IMR-90 (cell line): ENCODE results near the gene TMEM14A. TPM values are rescaled to one million over a fixed set of nuclear protein-coding genes. Genes with fewer than 3 reads are reported as not detected.
A peak's percentile ranks its signal among the peaks of the same experiment; 100 is the strongest.

ENCODE experiments used
- ATAC-seq: fragments of 200-7000 bp; cut with Tn5 transposase; 2 replicates; pipeline ENCODE4 v1.9.1; 2020; ENCODE audit warnings: low read depth, mild to moderate bottlenecking, moderate library complexity
- BruUV-seq: library from RNA; stranded (reverse); fragments of 400-500 nt; replicated peaks from 2 replicates; lab custom pipeline; 2021; lab: Mats Ljungman, UMichigan
- CTCF ChIA-PET: fragments of 300-600 bp; formaldehyde crosslinking; extraction: SDS; loops from one replicate; lab custom pipeline; 2021; ENCODE audit warnings: antibody characterized with exemption; lab: Yijun Ruan, JAX
- POLR2A ChIA-PET: fragments of 300-600 bp; sonication (Branson Sonifier 250); formaldehyde crosslinking; loops from one replicate; lab custom pipeline; 2022; ENCODE audit warnings: antibody characterized with exemption; ENCODE audit not compliant: unreplicated experiment; lab: Charles Lee
- DNase-seq: peaks from one replicate; pipeline ENCODE4 v3.0.0; 2013
- H2AFZ ChIP-seq: replicated peaks from 2 replicates; pipeline ENCODE3; 2013; ENCODE audit warnings: low read length, mild to moderate bottlenecking; ENCODE audit not compliant: poor library complexity
- H2AK5ac ChIP-seq: 2 replicates; pipeline ENCODE4 v1.6.1; 2013; ENCODE audit warnings: low read depth, low read length, inconsistent platforms
- H2AK9ac ChIP-seq: replicated peaks from 2 replicates; pipeline ENCODE3; 2013; ENCODE audit warnings: mild to moderate bottlenecking, low read depth, low read length, moderate library complexity; ENCODE audit not compliant: poor library complexity
- H2BK120ac ChIP-seq: 2 replicates; pipeline ENCODE4 v1.6.1; 2013; ENCODE audit warnings: low read depth, low read length, inconsistent platforms
- H2BK15ac ChIP-seq: 3 replicates; pipeline ENCODE4 v1.6.1; 2013; ENCODE audit warnings: low read depth, low read length, inconsistent platforms
- H2BK20ac ChIP-seq: 2 replicates; pipeline ENCODE4 v1.6.1; 2013; ENCODE audit warnings: low read depth, mild to moderate bottlenecking, inconsistent platforms, low read length, moderate library complexity
- H2BK5ac ChIP-seq: 2 replicates; pipeline ENCODE4 v1.6.1; 2013; ENCODE audit warnings: mild to moderate bottlenecking, low read depth, low read length, inconsistent platforms; ENCODE audit not compliant: poor library complexity, severe bottlenecking
- H3K14ac ChIP-seq: replicated peaks from 2 replicates; pipeline ENCODE4 v1.6.1; 2013; ENCODE audit warnings: low read depth, low read length, inconsistent platforms
- H3K18ac ChIP-seq: 2 replicates; pipeline ENCODE4 v1.6.1; 2013; ENCODE audit warnings: low read depth, low read length, control low read depth
- H3K23ac ChIP-seq: 2 replicates; pipeline ENCODE4 v1.6.1; 2013; ENCODE audit warnings: low read depth, low read length, inconsistent platforms
- H3K27ac ChIP-seq: 2 replicates; pipeline ENCODE4 v1.5.1; 2013; ENCODE audit warnings: mild to moderate bottlenecking, control low read depth, low read length; ENCODE audit not compliant: insufficient read depth
- H3K27me3 ChIP-seq: 2 replicates; pipeline ENCODE4 v1.6.1; 2013; ENCODE audit warnings: low read length; ENCODE audit not compliant: control insufficient read depth, insufficient read depth
- H3K36me3 ChIP-seq: 2 replicates; pipeline ENCODE4 v1.6.1; 2013; ENCODE audit warnings: low read length, mixed read lengths; ENCODE audit not compliant: control insufficient read depth, insufficient read depth
- H3K4ac ChIP-seq: 2 replicates; pipeline ENCODE4 v1.6.1; 2013; ENCODE audit warnings: low read depth, low read length, inconsistent platforms
- H3K4me1 ChIP-seq: 2 replicates; pipeline ENCODE4 v1.6.1; 2013; ENCODE audit warnings: low read length, mixed read lengths; ENCODE audit not compliant: control insufficient read depth, insufficient read depth
- H3K4me2 ChIP-seq: 2 replicates; pipeline ENCODE4 v1.6.1; 2013; ENCODE audit warnings: low read depth, mild to moderate bottlenecking, control low read depth, low read length, moderate library complexity
- H3K4me3 ChIP-seq: 2 replicates; pipeline ENCODE4 v1.5.1; 2013; ENCODE audit warnings: low read depth, mild to moderate bottlenecking, control low read depth, low read length, moderate library complexity; ENCODE audit not compliant: insufficient read depth
- H3K56ac ChIP-seq: 2 replicates; pipeline ENCODE4 v1.6.1; 2013; ENCODE audit warnings: low read length, inconsistent platforms; ENCODE audit not compliant: insufficient read depth; ENCODE audit errors: extremely low read depth
- H3K79me1 ChIP-seq, 2 experiments: 2 replicates each; pipeline ENCODE4 v1.6.1; 2013; ENCODE audit warnings: low read length in 2 of 2, inconsistent platforms in 1 of 2, low read depth in 1 of 2
- H3K9ac ChIP-seq: 2 replicates; pipeline ENCODE4 v1.6.1; 2013; ENCODE audit warnings: low read depth, low read length, control low read depth
- H3K9me1 ChIP-seq: 2 replicates; pipeline ENCODE4 v1.6.1; 2013; ENCODE audit warnings: low read length, inconsistent platforms; ENCODE audit not compliant: insufficient read depth
- H3K9me3 ChIP-seq: 2 replicates; pipeline ENCODE4 v1.6.1; 2013; ENCODE audit warnings: low read length; ENCODE audit not compliant: control insufficient read depth, insufficient read depth
- H4K20me1 ChIP-seq: 2 replicates; pipeline ENCODE4 v1.6.1; 2013; ENCODE audit warnings: low read length, inconsistent platforms; ENCODE audit not compliant: insufficient read depth
- H4K5ac ChIP-seq: 2 replicates; pipeline ENCODE4 v1.6.1; 2013; ENCODE audit warnings: mild to moderate bottlenecking, low read depth, low read length, control low read depth
- H4K8ac ChIP-seq, 2 experiments: 2 replicates each; pipeline ENCODE4 v1.6.1; 2013; ENCODE audit warnings: low read depth in 2 of 2, low read length in 2 of 2, control low read depth in 1 of 2, inconsistent platforms in 1 of 2
- H4K91ac ChIP-seq: 2 replicates; pipeline ENCODE4 v1.6.1; 2013; ENCODE audit warnings: low read depth, low read length, inconsistent platforms; ENCODE audit not compliant: insufficient read depth
- RCOR1 ChIP-seq: IDR thresholded peaks from 2 replicates; pipeline ENCODE4 v1.6.1; 2012; ENCODE audit warnings: mild to moderate bottlenecking, low read length, improper control_type of control experiment; ENCODE audit not compliant: insufficient replicate concordance
- RFX5 ChIP-seq: IDR thresholded peaks from 2 replicates; pipeline ENCODE4 v1.8.0; 2012; ENCODE audit warnings: low read depth, mild to moderate bottlenecking, low read length, moderate library complexity
- WGBS, 2 experiments: methylation state at CpG; one replicate each; pipeline versions ENCODE4 v1.1.5 to v1.1.7; 2013; ENCODE audit warnings: missing lambda C conversion rate in 2 of 2; ENCODE audit not compliant: insufficient read length in 1 of 2; ENCODE audit errors: extremely low coverage in 2 of 2; 5-methylcytosine and 5-hydroxymethylcytosine counted together
- dilution Hi-C: fragments of 300-500 bp; cut with HindIII; formaldehyde crosslinking; loops from one replicate; pipeline ENCODE4 v1.14.3; 2018; ENCODE audit warnings: low sequenced_read_pairs; ENCODE audit not compliant: unreplicated experiment
- in situ Hi-C: fragments of 300-500 bp; cut with MboI; formaldehyde crosslinking; loops from 3 replicates; pipeline ENCODE4 v1.14.3; 2019; ENCODE audit warnings: low sequenced_read_pairs, inconsistent platforms, mixed read lengths
- intact Hi-C: fragments of 100-400 bp; cut with micrococcal nuclease; formaldehyde crosslinking; loops from 2 replicates; pipeline ENCODE4 v1.10.0; 2022
- polyA plus RNA-seq, 3 experiments: library from polyadenylated mRNA; depleted of rRNA; stranded (reverse); fragments of >200 nt; gene quantifications; 2 replicates each; pipeline ENCODE4 v1.2.3, GENCODE V29; 2012; ENCODE audit warnings: low replicate concordance in 1 of 3
- total RNA-seq: library from RNA; depleted of rRNA; stranded (reverse); fragments of >200 nt; gene quantifications from 2 replicates; pipeline ENCODE4 v1.2.3, GENCODE V29; 2012

The TMEM14A gene
- total and polyA plus RNA-seq, 2 of the 4 experiments (the other 2 are of a cell fraction) = 18.5 to 25.1 TPM

GRCh38 chr6:52639493-52639892 is 31.4 kb upstream of the TMEM14A start:
- Histone ChIP-seq H4K8ac (0 out of 4 replicates have a peak overlapping the region, but pooled peaks of 1 of the 2 experiments have one; percentile 28), H2BK5ac (no peak overlapping the region), H3K4me2 (no peak overlapping the region), H3K4me1 (peaks cover 6% of the 10 kb centered on the region), H3K9ac (no peak overlapping the region), H3K9me3 (no peaks in the 10 kb centered on the region), H3K79me1 (no peaks in the 10 kb centered on the region), H3K36me3 (no peaks in the 10 kb centered on the region), H3K23ac (no peak overlapping the region), H3K56ac (no peak overlapping the region), H2BK20ac (no peak overlapping the region), H3K27ac (no peak overlapping the region), H2AK5ac (no peak overlapping the region), H4K5ac (no peak overlapping the region), H4K20me1 (no peaks in the 10 kb centered on the region), H3K4me3 (no peak overlapping the region), H2AFZ (no peak overlapping the region), H4K91ac (no peak overlapping the region), H3K18ac (no peak overlapping the region), H2AK9ac (no peak overlapping the region), H3K14ac (no peak overlapping the region), H2BK120ac (no peak overlapping the region), H2BK15ac (no peak overlapping the region), H3K9me1 (peaks cover 5% of the 10 kb centered on the region), H3K27me3 (no peaks in the 10 kb centered on the region), H3K4ac (no peak overlapping the region)
- DNase-seq (no peak), ATAC-seq (no peak)
- BruUV-seq = no TSS peak
- dilution Hi-C loops = no loop called here
- no CpG with 5 or more reads among the region's 2 CpGs for WGBS, 2 experiments
- ChIA-PET CTCF (no interaction called here), POLR2A (no interaction called here)
- in situ Hi-C loops = no loop called here
- intact Hi-C loops = no loop called here
- TF ChIP-seq RFX5 (no peak), RCOR1 (no peak)
